HG03520 (cell line): ENCODE data around the gene TMEM107.

Experiments used
- ATAC-seq: cut with Tn5 transposase; IDR thresholded peaks from one replicate; pipeline ENCODE4 v1.9.1; 2021; ENCODE audit warnings: mild to moderate bottlenecking, moderate library complexity; ENCODE audit not compliant: unreplicated experiment

The TMEM107 gene

GRCh38 chr17:8138672-8139371, 37.4 kb downstream of the TMEM107 start:
- peak; percentile 76 for ATAC-seq

DNA sequence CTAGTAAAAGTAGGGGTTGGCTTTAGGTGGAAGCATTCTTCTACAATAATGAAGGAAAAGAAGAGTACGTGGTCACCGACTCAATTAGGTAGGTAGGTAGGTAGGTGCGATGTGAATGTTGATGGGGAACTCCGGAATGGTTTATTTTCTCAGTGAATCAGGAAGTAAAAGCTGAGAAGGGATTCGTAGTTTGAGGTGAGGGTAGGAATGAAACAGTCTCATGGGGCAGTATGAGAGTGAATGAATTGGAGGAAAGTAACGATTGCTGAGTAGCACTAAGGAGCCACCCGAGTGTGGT, 37.9 kb downstream of the TMEM107 start:
- no peak for ATAC-seq

GRCh38 chr17:8137645-8138373, 38.4 kb downstream of the TMEM107 start:
- no peak for ATAC-seq

DNA sequence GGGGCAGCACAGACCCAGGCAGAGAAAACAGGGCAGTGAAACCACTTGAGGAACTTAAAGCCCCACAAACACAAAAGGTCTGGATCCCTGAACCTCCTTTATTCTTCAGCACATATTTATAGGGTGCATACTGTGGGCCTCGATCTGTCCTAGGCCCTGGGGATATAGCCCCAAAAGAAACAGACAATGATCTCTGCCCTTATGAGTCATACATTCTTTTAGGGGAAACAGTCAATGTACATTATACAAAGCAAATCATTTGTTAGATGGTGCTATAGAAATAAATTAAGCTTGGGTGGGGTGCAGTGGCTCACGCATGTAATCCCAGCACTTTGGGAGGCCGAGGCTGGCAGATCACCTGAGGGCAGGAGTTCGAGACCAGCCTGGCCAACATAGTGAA, 42.2 kb downstream of the TMEM107 start:
- ATAC-seq, result no peak

DNA sequence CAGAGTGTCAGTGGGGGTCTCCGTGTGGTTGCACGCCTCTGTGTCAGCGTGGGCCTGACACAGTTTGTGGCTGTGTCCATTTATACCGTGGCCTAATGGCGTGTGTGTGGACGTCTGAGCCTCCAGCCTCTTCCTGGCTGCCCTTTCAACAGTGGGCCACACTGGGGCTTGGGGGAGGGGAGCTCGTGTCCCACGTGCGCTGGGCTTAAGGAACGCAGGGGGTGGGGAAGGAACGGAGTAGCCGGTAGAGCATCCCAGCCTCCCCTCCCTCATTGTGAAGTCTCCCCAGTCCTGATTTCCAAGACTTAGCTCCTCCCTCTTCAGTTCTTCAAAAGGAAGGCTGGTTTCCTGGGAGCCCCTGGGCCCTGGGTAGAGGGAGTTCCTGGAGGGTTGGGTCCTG, 42.8 kb downstream of the TMEM107 start:
- ATAC-seq, result no peak

DNA sequence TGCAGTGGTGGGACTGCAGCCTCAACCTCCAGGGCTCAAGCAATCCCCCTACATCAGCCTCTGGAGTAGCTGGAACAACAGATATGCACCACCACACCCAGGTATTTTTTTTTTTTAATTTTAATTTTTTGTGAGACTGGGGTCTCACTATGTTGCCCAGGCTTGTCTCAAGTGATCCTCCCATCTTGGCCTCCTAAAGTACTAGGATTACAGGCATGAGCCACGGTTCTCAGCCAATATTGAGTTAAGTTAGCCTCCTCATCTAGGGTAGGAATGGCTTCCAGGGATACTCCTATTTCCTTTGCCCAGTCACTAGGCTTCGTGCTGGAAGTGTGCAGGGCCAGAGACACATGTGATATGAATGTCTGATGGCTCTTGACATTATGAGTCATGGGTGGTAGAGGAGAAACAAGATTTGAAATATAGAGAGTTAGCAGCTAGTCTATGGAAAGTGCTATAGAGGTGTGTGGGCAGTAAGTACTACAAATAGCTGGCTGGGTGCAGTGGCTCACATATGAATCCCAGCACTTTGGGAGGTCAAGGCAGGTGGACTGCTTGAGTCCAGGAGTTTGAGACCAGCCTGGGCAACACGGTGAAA, 44.2 kb downstream of the TMEM107 start:
- ATAC-seq, result no peak

DNA sequence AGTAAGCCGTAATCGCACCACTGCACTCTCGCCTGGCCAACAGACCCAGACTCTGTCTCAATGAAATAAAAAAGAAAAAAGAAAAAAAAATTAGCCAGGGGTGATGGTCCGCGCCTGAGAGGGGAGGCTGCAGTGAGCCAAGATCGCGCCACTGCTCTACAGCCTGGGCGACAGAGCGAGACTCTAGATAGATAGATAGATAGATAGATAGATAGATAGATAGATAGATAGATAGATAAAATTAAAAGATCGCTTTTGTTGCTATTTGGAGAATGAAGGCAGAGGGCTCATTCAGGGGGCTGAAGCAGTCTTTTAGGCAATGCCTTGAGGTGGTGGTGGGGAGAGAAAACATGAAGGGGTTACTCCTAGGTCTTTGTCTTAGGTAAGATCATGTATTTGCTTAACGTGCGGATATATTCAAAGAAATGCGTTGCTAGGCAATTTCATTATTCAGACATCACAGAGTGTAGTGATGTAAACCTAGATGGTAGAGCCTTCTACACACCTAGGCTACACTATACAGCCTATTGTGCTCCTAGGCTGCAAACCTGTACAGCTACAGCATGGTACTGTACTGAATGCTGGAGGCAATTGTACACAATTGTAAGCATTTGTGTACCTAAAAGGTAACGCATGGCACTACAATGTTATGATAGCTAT, 47.9 kb downstream of the TMEM107 start:
- no peak for ATAC-seq

- ATAC-seq, result no peak
Observed at GRCh38 chr17:8126491-8127066, 49.6 kb downstream of the TMEM107 start.

GRCh38 chr17:8125947-8126490, 50.2 kb downstream of the TMEM107 start:
- no peak for ATAC-seq

DNA sequence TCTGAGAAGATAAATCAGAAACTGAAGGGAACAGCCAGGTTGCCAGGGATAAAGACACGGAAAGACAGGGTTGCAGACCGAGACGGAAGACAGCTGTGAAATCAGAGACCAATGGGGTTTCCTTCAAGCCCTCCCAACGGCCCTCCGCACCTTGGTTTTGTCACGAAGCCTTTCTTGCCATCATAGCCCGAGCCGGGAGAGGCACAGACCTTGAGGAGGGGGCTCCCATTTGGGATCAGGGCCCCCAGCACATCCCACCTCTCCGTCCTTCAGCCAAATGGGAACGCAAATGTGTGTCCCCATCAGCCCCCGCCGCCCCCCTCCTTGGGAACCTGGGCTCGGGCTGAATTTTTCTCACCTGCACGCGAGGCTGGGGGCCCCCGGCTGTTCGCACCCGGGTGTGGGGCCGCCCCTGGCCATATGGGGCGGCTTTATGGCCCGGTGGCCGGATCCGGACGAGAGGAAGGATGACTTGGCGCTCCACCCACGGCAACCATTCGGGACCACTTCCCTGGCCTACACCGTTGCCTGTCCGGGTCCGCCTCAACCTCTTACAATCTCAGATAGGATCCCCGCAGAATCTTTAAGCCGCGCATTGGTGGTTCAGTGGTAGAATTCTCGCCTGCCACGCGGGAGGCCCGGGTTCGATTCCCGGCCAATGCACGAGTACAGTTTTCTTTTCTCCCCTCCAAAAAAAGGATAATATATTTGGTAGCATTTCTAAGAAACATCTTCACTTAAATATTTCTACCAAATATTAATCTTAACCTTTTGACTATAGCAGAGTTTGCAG, 50.8 kb downstream of the TMEM107 start:
- ATAC-seq, result no peak

- ATAC-seq, result no peak
Observed at GRCh38 chr17:8124350-8125153, 51.6 kb downstream of the TMEM107 start.

- ATAC-seq, result no peak
Observed at GRCh38 chr17:8123695-8124349, 52.4 kb downstream of the TMEM107 start, which contains the start of gene HES7. HES7 (minus strand) TSS chr17:8124106; CDS start chr17:8124084, 22 bp downstream.

DNA sequence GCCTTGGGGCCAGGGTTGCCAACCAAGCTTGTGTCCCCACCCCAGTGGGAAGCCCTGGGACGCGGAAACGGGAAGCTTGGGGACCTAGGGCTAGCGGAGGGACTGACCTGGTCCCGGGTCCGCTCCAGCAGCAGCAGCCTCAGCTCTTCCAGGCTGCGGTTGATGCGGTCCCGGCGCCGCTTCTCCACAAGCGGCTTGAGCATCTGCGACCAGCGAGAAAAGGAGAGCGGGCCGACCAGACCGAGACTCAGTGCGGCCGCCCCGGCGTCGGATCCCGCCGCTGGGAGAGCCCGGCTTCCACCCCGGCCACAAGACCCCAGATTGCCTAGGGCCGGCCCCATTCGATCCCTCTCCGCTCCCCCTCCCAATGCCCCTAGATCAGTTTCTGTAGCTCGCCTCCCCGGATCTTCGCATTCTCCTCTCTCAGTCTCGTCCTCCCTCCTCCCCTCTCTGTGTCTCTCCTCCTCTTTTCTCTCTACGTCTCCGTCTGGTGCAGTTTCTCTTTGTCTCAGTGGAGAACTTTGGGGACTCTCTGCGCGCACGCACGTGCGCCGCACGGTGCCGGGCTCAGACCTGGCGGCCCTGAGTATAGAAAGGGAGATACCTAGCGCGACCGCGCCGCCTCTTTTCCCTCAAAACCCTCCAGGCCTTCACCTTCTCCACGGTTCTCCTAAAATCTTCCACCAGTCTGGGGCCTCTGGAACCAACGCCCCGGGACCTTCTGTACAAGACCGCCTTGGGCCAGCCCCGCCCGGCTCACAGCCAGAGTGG, 53.1 kb downstream of the TMEM107 start:
- ATAC-seq, result no peak
